Stimulated activated CD8-positive, alpha-beta memory T cell treated with anti-CD3 and anti-CD28 coated beads, Interleukin-4, amount 100 ng/mL, for 48 hours (primary cell): ENCODE measurements around the gene SFT2D2.
"Not testable (repeated sequence)": the region's sequence is repeated elsewhere in the genome, so short reads cannot be mapped to it uniquely, and the experiment has no call there.

Source experiments
- DNase-seq: peaks from one replicate; pipeline ENCODE4 v3.0.0-alpha.2; 2020

Gene SFT2D2

DNA sequence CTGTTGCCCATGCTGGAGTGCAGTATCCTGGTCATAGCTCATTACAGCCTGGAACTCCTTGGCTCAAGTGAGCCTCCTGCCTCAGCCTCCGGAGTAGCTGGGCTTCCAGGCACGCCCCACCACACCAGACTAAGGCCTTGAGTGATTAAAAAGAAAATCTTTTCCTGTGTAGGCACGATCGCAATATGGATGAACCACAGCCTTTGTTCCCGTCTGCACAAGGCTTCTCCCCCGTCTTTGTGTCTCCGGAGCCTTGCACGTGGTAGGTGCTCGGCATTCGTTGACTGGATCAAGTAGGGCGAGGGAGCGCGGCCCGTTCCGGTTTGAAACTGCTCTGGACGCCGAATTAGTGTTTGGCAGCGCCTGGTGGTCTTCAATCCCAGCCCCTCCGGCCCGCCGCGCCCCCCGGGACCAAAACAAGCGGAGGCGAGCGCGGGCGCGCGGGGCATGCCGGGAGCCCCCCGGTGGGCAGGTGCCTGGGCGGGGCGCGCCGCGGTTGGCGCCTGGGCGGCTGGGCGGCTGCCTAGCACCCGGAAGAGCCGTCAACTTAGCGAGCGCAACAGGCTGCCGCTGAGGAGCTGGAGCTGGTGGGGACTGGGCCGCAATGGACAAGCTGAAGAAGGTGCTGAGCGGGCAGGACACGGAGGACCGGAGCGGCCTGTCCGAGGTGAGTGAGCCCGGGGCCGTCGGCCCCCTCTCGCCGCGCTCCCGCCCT, at the start of gene SFT2D2:
SFT2D2 (plus strand) TSS at position 529 of the 715 bp plus-strand sequence; CDS start at position 605, 76 bp downstream.
- peak; percentile 84 for DNase-seq

DNA sequence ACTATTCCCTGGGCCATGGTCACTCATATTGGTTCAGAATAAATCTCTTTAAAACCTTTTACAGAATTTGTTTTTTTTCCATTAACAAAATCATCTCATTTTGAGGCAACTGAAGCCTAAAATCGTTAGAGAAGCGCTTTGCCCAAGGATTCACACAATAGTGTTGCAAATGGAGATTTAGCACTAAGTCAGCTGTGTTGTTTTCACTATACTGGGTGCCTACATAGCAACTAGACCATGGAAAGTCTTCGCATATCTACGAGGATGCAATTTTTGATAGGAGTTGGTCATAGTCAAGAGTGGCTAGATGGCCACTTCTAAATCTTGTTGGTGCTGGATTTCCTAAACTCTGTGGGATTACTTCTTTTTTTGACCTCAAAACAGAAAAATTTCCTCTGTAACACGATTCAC, 47.6 kb upstream of the SFT2D2 start:
- no peak for DNase-seq

DNA sequence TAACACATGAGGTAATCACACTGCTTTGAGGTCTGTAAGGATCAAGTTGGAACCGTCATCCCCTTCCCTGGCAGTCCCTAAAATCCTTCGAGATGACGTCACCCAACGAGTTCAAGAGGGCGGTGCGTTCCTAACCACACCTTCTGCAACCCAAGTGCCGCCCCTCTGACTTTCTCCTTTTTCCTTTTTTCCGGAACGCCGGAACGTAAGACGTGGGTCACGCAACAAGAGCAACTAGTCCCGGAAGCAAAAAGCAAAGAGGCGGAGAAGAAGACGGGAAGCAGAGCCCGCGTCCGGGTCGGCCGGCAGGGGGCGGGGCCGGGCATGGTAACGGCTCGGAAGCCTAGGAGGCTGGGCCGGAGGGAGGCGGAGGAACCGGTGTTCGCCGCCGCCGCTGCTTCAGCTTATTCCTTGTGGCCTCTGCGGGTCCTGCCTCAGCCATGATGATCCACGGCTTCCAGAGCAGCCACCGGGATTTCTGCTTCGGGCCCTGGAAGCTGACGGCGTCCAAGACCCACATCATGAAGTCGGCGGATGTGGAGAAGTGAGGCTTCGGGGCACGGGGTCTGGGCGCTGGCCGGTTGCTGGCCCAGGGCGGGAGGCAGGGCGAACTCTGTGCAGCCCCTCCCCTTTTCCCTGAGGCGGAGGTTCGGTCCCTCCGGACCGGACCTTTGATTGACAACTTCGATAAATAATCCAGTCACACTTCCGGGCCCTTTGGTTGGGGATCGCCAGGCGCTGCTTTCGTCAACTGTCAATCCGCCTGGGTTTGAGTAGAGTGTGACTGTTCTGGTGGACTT, 47.0 kb upstream of the SFT2D2 start, which contains the start of gene TIPRL:
TIPRL (plus strand) TSS at position 325 of the 800 bp plus-strand sequence; CDS start at position 441, 116 bp downstream.
- DNase-seq = peak; percentile 95

DNA sequence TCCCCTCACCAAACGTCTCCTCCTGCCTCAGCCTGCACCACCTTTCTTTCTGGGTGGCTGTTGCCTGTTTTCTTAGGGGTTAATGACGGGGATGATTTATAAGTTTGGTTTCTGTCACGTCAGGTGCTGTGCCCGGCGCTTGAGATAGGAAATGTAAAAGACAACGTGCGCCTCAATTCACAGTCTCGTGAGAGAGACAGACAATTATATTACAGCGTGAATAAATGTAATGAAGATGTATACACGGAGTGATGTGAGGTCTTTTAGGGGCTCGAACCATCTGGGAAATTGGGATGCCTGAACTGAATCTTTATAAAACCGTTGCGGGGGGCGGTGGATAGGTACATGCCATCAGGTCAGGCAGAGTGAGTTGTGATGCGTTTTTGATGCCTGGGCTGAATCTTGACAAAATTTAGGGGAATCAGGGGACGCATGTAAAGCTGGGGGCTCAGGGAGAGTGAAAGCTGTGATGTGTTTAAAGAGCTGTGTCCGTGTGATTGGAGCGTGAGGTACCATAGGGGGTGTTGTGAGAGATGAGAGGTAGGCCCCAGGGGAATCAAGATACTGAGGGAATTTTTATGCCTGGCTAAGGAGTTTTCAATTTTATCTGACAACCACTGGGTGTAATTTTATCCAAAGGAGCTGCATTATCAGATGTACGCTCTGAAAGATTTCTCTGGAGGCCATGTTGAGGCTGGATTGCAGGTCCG, 46.2 kb upstream of the SFT2D2 start:
- peak; percentile 38 for DNase-seq

DNA sequence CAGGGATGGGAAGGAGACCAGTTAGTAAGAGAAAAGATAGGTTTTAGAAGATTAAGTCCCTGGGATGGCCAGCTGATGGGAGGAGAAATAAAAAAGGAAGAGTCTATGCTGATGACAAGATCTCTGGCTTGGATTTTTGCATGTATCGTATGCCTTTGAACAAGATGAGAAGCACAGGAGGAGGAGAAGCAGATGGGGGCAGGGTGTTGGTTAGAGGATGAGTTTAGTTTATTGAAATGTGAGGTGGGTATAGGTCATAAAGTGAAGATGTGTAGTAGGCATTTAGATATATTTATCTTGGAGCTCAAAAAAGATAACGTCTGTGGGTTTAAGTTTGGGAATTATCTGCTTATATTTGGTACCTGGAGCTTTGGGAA, 45.7 kb upstream of the SFT2D2 start:
- no peak for DNase-seq

DNA sequence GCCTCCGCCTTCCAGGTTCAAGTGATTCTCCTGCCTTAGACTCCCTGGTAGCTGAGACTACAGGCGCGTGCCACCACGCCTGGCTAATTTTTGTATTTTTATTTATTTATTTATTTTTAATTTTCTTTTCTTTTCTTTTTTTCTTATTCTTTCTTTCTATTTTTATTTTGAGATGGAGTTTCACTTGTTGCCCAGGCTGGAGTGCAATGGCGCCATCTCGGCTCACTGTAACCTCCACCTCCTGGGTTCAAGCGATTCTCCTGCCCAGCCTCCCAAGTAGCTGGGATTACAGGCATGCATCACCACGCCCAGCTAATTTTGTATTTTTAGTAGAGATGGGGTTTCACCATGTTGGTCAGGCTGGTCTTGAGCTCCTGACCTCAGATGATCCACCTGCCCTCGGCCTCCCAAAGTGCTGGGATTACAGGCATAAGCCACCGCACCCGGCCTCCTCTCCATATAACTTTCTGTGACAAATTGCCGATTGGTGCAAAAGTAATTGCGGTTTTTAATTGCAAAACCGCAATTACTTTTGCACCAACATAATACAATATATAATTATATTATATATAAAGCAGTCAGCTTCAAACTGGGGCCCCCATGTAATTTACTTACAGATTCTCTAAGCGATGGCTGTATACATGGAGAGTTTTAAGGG, 44.6 kb upstream of the SFT2D2 start:
- DNase-seq = not testable (repeated sequence)

DNA sequence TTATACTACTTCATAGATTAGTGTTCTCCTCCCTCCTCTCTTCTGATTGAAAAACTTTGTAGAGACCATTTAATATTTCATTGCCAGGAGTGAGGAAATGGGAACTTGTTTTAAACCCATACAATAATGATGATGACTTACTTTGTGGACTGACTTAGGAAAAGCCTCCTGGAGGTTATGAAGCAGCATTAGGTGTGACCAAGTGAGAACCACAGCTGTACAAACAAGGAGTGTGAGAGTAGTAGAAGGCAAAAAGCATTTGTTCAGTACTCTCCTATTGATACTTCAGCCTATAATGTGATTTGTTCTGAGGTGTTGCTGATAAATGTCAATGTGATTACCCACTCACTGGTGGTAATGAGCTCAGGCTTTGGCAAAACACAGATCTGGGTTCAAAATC, 38.6 kb upstream of the SFT2D2 start:
- no peak for DNase-seq

DNA sequence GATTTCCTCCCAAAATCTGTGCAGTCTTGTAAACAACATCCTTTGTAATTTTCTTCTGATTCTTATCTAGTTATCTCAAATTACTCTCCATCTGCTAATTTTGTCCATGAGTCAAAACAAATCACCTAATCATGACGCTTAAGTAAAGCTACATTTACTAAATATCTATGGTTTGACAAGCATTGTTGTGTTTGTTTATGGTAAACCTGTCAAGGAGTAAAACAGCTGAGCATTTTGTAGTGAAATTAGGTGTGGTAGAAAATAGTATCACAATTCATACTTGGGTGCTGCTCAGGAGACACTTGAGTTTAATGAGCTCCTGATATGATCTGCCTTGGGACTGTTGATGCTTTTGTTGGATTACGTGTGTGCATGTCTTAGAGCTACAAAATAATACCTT, 35.4 kb upstream of the SFT2D2 start:
- no peak for DNase-seq

DNA sequence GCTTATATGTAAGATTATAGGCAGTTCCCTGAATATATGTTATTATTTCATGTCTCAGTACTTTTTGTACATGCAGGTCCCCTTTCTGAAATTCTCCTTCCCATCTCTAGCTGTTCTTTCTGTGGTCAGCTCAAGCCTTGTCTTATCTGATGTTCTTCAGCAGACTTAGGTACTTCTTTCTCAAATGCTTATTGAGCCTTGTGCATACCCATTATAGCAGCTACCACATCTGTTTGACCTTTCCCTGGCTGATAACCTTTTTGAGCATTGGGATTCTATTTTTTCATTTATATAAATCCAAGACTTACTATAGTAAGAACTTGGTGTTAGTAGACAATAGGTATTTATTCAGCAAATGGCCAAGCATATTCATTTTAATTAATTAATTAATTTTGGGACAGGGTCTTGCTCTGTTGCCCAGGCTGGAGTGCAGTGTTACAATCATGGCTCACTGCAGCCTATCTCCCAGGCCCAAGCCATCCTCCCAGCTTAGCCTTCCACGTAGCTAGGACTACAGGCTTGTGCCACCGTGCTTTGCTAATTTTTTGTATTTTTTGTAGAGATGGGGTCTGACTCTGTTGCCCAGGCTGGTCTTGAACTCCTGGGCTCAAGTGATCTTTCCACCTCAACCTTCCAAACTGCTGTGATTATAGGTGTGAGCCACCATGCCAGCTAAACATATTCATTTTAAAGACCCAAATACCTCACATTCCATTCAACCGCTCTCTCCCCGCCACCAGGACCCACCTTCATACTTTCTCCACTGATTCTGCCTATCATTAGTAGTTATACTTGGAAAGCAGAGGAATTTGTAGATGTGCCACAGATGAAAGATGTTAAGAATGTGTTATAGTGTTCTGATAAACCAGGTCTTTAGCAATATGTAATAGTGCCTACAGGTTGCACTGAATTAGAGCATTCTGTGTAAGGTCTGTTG, 30.3 kb upstream of the SFT2D2 start:
- DNase-seq = no peak

DNA sequence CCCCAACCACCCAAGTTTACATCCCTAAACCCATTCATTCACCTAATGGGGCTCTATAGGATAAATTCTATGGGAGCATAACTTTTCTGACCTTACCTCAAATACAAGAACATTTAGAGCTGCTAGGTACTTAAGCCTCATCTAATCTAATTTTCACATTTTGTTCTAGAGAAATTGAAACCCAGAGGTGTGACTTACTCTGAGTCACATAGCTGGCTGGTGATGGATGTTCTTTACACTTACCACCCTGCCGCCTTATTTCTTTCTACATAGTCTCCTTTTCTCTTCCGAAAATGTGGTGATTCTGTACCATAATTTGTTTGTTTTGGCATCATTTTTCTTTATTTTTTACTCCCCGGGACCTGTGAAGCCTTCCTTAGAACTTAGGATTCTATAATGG, 26.7 kb upstream of the SFT2D2 start:
- no peak for DNase-seq

DNA sequence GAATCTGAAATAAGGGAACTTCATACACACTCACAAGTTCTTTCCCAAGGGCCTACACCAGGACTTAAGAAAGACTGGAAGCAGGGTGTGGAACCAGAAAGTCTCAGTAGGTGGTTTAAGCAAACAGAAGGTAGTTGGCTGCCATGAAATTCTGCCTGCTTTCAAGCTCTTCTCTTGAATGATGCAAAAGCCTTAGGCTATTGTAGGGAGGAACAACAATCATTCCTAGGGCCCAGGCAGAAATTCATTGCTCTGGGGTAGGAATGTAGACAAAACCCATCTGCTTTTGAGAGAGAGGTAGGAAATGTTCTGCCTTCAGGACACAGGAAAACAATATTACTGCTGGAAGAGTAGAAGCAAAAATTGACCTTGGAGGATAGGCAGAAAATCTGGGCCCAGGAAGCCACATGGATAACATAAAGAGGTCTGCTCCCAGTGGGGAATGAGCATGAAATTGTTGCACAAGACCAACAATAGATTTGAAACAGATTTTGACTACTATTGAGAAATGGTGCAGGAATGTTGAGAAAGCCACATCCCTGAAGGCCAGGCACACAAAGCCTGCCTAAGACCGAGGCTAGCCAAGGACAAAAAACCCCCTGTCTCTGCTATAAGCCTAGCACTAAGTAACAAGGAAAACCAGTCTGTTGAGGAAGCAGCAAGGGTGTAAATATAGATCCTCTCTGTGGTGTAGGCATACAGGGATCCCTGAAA, 22.7 kb upstream of the SFT2D2 start:
- no peak for DNase-seq

DNA sequence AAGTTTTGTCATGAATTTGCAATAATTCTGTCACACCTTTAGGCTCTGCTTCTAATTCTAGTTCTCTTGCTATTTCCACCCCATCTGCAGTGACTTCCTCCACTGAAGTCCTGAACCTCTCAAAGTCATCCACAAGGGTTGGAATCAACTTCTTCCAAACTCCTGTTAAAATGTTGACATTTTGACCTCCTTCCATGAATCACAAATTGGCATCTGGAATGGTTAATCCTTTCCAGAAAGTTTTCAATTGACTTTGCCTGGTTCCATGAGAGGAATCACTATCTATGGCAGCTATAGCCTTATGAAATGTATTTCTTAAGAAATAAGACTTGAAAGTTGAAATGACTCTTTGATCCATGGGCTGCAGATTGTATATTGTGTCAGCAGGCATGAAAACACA, 19.7 kb upstream of the SFT2D2 start:
- no peak for DNase-seq

DNA sequence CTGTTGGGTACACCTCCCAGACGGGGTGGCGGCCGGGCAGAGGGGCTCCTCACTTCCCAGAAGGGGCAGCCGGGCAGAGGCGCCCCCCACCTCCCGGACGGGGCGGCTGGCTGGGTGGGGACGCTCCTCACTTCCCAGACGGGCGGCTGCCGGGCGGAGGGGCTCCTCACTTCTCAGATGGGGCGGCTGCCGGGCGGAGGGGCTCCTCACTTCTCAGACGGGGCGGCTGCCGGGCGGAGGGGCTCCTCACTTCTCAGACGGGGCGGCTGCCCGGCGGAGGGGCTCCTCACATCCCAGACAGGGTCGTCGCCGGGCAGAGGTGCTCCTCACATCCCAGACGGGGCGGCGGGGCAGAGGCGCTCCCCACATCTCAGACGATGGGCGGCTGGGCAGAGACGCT, 18.1 kb upstream of the SFT2D2 start:
- not testable (repeated sequence) for DNase-seq

DNA sequence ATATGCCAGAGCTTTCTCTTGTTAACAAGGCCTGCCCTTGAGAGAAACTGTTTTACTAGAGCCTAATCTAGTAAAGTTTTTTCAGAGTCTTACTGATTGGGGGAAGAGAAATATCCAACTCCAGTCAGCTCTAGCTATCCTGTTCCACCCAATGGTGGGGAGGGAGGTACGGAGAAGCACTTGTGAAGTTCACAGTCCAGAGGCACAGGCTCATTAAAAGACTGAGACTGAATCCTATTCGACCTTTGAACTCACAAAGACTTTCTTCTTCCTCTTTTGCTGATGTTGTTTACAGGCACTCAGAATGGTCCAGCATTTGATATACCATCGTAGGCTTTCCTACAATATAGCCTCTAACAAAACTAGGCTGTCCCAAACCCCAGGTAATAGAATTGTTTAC, 15.5 kb upstream of the SFT2D2 start:
- DNase-seq = no peak

DNA sequence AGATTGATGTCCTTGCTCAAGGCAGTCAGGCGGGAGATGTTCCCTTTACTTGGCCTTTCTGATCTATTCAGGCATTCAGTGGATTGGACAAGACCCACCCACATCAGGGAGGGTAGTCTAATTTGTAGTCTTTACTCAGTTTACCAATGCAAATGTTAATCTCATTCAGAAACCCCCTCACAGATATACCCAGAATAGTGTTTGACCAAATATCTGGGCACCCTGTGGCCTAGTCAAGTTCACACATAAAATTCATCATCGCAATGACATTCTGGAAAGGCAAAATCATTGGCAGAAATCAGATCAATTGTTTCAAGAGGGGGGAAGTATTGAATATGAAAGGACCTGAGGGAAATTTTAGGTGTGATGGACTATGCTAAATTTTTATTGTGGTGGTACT, 12.5 kb upstream of the SFT2D2 start:
- DNase-seq = no peak

DNA sequence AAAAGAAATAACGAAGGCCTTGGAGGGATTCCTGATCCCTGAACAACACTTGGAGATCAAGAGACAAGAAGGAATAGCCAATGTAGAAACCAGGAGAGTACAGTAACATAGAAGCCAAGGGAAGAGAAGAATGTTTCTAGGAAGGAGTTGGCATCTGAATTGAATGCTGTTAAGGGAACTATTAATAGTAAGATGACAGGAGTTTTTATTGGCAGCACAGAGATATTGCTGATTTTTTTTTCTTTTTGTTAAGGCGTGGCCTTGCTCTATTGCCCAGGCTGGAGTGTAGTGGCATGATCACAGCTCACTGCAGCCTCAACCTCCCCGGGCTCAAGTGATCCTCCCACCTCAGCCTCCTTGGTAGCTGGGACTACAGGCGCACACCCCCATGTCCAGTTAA, 9.6 kb upstream of the SFT2D2 start:
- DNase-seq = no peak

DNA sequence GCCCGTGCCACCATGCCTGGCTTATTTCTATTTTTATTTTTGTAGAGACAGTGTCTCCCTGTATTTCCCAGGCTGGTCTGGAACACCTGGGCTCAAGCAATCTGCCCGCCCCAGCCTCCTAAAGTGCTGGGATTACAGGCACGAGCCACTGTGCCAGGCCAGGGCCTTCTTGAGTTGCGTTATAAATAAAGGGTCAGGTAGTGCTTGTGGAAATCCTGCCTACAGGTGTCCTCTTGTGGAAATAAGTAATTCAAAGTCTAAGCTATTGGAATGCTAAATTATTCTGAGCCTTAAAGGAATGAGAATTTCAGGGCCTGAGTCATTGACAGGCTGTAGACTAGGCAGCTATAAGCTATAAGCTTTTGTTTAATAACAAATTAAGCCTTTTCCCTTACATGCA, 8.1 kb upstream of the SFT2D2 start:
- DNase-seq = no peak

DNA sequence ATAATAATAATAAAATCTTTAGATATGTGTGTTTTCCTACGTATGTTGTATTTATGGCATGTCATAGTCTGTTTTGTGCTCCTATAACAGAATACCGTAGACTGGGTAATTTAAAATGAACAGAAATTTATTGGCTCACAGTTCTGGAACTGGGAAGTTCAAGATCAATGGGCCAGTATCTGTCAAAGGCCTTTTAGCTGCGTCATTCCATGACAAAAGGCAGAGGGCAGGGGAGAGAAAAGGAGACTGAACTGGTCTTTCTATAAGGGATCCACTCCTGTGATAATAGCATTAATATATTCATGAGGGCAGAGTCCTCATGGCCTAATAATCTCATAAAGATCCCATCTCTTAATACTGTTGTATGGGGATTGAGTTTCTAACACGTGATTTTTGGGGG, 7.1 kb upstream of the SFT2D2 start:
- no peak for DNase-seq

DNA sequence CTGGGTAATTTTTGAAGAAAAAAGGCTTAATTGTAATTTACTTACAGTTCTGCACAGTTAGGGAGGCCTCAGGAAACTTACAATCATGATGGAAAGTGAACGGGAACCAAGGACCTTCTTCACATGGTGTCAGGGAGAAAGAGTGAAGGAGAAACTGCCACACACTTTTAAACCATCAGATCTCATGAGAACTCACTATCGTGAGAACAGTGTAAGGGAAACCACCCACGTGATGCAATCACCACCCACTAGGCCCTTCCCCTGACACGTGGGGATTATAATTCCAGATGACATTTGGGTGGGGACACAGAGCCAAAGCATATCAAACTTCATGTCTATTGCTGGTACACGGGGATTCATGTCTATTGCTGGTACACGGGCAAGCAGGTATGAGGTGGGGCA, 5.3 kb upstream of the SFT2D2 start:
- no peak for DNase-seq

DNA sequence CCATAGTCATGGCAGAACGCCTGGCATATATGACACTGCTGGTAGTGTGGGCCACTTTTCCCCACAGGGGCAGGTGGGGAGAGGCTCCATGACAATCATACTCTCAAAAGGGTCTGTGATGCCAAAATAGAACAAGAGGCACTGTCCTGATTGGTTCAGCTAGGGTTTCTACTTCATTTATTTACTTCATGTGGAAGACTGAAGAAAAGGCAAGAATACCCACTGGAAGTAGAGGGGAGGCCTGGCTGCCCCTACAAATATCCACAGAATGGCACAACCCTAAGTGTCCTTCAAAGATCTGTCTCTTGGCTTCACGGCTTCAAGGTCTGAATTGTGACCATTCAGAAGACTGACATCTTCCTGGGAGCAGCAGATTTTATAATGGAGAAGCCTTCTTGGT, 4.5 kb upstream of the SFT2D2 start:
- DNase-seq = no peak

DNA sequence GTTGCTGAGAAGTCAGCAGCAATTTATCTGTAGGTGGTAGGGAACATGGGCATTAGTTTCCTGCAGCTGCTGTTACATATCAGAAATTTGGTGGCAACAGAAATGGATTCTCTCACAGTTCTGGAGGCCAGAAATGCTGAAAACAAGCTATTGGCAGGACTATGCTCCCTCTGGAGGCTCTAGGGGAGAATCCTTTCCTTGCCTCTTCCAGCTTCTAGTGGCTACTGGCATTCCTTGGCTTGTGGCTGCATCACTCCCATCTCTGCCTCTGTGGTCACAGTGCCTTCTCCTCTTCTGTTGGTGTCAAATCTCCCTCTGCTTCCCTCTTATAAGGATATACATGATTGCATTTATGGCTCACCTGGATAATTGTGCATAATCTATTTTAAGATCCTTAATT, 2.5 kb upstream of the SFT2D2 start:
- no peak for DNase-seq
